ENCODE results near the gene PIGT.

- TF ChIP-seq CTCF (IDR thresholded peaks at IDR 0.05) = no peak
- no peak for TF ChIP-seq POLR2A (IDR thresholded peaks at IDR 0.05)
Measured at GRCh38 chr20:45367126-45367525, 48.8 kb upstream of the PIGT start.
